Measurements from ENCODE around the gene APC2.
"Not testable (repeated sequence)": the region's sequence is repeated elsewhere in the genome, so short reads cannot be mapped to it uniquely, and the experiment has no call there.

The APC2 gene

DNA sequence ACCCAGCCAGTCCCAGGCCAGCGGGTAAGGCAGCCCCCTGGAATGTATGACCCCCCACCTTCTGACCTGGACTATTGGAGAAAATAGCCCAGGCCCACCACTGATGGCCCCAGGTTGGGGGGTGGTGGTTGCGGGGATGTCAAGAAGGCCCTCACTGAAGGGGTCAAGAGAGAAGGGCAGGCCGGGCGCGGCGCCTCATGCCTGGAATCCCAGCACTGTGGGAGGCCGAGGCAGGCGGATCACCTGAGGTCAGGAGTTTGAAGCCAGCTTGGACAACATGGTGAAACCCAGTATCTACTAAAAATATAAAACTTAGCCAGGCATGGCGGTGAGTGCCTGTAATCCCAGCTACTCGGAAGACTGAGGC lies 64.4 kb downstream of the APC2 start:
- DNase-seq, result no peak

DNA sequence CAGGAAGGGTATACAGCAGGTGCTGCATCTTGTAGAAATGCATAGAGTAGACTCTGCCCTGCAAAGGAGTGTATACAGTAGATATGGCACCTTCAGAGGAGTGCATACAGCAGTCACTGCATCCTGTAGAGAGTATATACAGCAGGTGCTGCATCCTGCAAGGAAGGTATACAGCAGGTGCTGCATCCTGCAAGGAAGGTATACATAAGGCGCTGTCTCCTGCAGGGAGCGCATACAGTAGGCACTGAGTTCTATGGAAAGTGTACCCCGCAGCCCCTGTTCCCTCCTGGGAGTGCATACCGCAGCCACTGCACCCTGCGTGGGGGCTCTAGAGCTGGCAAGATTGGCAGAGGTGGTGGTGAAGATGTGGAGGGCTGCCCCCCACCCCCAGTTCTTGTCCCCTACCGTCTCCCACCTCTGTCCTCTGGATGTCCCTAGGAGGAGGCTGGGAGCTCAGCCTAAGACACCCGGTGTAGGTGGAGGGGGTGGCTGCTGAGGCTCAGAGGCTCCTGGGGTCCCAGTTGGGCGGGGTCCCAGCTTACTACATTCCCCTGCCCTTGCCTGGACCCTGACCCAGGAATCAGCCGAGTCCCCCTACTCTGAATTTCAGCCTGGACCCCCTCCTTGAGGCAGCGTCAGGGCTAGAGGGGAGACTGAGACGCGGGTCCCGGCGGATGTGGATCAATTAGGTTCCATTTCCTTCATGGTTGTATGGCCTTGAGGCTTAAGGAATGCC lies 65.2 kb downstream of the APC2 start:
- DNase-seq, result no peak

GRCh38 chr19:1516395-1516753 lies 66.5 kb downstream of the APC2 start:
- DNase-seq, result no peak

DNA sequence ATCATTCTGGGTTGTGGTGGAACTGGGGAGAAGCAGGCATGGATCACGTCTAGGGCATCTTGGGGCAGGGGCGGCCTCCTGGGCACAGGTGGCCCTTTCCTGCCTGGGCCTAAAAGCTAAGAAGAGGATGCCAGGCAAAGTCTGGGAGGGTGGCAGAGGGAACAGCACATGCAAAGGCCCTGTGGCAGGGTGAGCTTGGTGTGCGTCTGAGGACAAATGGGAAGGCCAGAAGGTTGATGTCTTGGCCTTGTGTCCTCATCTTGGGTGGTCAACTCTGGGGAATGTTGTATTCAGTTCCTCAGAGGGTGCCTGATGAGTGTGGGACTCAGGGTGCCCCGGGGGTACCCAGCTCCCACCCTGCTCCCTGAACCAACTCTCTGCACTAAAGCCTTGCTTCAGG lies 68.5 kb downstream of the APC2 start:
- no peak for DNase-seq

DNA sequence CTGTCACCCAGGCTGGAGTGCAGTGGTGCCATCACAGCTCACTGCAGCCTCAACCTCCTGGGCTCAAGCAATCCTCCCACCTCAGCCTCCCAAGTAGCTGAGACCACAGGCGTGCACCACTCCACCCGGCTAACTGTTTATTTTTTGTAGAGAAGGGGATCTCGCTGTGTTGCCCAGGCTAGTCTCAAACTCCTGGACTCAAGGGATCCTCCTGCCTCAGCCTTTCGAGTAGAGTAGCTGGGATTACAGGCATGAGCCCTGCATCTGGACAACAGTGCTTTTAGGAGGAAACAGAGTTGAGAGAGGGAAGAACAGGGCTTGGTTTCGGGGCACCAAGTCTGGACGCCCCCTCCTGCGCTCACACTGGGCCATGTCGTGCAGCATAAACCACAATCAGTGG lies 69.9 kb downstream of the APC2 start:
- DNase-seq, result not testable (repeated sequence)

DNA sequence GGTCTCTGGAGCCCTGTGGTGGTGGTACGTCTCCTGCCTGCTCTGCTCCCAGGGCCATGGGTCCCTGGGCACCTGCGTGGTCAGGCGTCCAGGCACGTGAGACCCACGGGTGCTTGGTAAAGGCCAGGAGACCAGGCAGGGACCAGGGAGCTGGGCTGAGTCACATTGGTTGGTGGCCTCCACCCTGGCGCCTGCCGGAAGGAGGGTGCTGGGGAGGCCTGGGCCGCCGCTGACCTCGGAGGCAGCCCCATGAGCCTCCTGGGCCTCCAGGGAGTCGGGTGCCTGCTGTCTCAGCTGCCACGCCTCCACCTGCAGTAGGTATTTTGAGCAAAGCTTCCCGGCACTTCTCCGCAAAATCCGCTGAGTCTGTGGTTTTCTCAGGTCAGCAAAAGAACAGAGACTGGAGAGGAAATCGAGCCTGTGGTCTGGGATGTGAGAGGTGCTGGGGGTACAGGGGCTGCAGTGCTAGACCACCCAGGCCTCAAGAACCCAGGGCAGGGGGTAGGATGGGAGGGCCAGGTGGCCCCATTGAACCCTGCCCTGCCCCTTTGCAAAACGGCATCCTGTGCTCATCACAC lies 70.4 kb downstream of the APC2 start:
- no peak for DNase-seq

GRCh38 chr19:1521636-1522035 lies 71.7 kb downstream of the APC2 start:
- no peak for DNase-seq

- DNase-seq, result no peak
Measured at GRCh38 chr19:1522061-1522460, 72.1 kb downstream of the APC2 start.

DNA sequence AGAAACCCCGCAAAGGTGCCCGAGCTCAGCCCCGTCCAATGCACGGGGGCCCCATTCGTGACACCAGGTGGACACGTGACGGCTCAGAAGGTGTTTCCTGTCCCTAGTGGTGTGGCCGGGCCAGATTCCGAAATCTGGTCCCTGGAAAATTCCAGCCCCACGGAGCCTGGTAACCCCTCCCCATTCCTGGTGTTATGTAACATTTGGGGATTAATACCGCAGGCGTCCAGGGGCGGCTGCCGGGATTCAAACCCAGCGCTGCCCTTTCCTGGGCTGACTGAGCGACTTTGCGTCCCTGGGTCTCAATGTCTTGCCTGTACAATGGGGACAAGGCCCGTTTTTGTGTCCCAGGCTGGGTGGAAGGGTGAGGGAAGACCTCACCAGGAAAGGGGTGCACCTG lies 72.9 kb downstream of the APC2 start:
- no peak for DNase-seq

All from activated CD8-positive, alpha-beta memory T cell treated with anti-CD3 and anti-CD28 coated beads, Interleukin-2, amount 50 U/mL, for 48 hours (primary cell).